A172 (cell line): ENCODE data around the gene PROS1. TPM values are rescaled to one million over a fixed set of nuclear protein-coding genes. Genes with fewer than 3 reads are reported as not detected.
"Not testable (repeated sequence)": the region's sequence is repeated elsewhere in the genome, so short reads cannot be mapped to it uniquely, and the experiment has no call there.

Experiments used
- DNase-seq: peaks from one replicate; pipeline ENCODE4 v3.0.0-alpha.2; 2015; ENCODE audit warnings: low spot score
- total RNA-seq: library from RNA; depleted of rRNA; stranded (reverse); fragments of >200 nt; shearing (Covaris generic); gene quantifications from 2 replicates; pipeline ENCODE4 v1.2.3, GENCODE V29; 2014

Gene PROS1
- total RNA-seq, 1 experiment from 2014 or later: 58.8 TPM

- no peak for DNase-seq
Observed at GRCh38 chr3:93969997-93970396, 3.7 kb downstream of the PROS1 start.

GRCh38 chr3:93969443-93969842, 4.3 kb downstream of the PROS1 start:
- peak; percentile 73 for DNase-seq

DNA sequence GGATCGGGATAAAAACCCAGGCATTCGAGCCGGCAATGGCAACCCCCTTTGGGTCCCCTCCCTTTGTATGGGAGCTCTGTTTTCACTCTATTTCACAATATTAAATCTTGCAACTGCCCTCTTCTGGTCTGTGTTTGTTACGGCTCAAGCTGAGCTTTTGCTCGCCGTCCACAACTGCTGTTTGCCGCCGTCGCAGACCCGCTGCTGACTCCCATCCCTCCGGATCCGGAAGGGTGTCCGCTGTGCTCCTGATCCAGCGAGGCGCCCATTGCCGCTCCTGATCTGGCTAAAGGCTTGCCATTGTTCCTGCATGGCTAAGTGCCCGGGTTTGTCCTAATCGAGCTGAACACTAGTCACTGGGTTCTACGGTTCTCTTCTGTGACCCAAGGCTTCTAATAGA, 8.6 kb downstream of the PROS1 start:
- not testable (repeated sequence) for DNase-seq

GRCh38 chr3:93962798-93963197, 10.9 kb downstream of the PROS1 start:
- DNase-seq: no peak

- no peak for DNase-seq
Observed at GRCh38 chr3:93961489-93961888, 12.2 kb downstream of the PROS1 start.

DNA sequence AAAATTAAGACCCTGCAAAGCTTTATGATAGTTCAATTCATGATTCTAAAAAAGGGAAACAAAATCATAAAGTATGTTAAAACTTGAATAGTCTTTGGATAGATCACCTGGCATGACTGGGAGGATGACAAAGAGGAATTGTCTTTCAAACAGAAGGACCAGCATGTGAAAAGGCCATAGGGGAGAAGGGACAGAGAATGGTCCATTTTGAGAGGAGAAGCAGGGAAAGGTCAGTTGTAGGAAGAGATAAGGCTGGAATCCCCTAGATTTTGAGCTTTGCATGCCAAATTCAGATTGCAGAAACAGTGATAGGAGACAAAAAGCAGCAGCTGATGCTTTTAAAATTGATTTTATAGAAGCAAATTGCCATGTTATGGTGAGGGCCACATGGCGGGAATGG, 12.7 kb downstream of the PROS1 start:
- DNase-seq: no peak

DNA sequence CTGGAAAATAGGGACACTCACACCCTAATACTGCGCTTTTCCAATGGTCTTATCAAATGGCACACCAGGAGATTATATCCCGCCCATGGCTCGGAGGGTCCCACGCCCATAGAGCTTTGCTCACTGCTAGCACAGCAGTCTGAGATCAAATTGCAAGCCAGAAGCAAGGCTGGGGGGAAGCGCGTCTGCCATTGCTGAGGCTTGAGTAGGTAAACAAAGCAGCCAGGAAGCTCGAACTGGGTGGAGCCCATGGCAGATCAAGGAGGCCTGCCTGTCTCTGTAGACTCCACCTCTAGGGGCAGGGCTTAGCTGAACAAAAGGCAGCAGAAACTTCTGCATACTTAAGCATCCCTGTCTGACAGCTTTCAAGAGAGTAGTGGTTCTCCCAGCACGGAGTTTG, 23.7 kb downstream of the PROS1 start:
- not testable (repeated sequence) for DNase-seq

DNA sequence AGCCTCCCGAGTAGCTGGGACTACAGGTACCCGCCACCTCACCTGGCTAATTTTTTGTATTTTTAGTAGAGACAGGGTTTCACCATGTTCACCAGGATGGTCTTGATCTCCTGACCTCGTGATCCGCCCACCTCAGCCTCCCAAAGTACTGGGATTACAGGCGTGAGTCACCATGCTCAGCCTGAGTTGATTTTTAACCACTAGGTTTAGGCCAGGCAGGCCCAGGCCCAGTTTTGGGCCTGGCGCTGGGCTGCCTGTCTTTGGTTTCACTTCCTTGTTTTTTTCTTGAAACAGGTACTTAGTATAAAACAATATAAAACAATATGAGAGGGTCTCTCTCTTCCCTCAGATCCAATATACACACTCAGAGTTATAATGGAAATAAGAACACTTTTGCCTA, 36.2 kb downstream of the PROS1 start:
- DNase-seq: not testable (repeated sequence)

DNA sequence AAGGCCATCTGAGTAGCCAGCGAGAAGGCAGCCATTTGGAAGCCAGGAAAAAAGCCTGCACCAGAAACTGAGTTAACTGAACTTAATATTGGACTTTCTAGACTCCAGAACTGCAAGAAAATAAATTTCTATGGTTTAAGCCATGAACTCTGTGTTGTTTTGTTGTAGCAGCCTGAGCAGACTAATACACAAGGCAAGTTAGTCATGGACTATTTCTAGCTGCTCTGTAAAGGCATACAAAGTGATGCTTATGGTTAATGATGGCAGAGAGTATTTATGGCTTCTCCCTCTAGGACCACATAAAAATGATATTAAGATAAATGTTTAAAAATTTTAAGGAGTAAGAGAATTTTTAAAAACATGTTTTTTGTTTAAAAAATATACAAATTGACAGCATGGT, 37.1 kb downstream of the PROS1 start:
- no peak for DNase-seq

GRCh38 chr3:93934366-93935046, 39.2 kb downstream of the PROS1 start:
- no peak for DNase-seq

- no peak for DNase-seq
Observed at GRCh38 chr3:93931597-93932229, 42.0 kb downstream of the PROS1 start.

GRCh38 chr3:93930041-93930440, 43.7 kb downstream of the PROS1 start:
- DNase-seq: no peak

DNA sequence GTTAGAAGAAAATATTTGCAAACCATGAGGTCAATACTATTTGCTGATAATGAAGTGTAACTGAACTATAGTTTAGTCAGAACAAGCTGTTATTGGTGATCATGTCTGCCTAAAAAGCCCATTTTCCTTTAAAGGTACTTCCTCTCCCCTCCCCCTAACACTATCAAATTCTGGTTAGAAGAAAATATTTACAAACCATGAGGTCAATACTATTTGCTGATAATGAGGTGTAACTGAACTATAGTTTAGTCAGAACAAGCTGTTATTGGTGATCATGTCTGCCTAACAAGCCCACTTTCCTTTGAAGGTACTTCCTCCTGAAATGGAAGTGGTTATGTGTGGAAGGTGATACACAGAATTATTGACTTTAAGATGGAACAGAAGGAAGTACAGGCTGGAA, 46.9 kb downstream of the PROS1 start:
- no peak for DNase-seq

GRCh38 chr3:93924491-93924890, 49.2 kb downstream of the PROS1 start:
- peak; percentile 41 for DNase-seq

DNA sequence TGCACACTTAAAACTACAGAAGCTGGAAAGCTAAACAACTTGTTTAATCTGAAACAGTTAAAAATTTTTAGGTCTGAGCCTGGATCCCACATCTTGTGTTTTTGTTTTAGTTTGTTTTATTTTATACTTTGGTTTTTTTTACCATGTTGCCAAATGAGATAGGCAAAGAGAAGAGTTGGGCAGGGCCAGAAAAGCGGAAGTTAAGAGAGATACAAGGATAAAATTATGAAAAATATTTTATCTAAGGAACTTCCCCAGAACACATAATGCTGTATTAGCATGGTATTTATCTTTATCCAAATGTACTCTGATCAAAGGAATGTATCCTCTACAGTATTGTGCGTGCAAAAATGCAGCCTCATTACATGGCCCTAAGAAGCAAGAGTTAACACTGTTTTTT, 50.7 kb downstream of the PROS1 start:
- DNase-seq: no peak

DNA sequence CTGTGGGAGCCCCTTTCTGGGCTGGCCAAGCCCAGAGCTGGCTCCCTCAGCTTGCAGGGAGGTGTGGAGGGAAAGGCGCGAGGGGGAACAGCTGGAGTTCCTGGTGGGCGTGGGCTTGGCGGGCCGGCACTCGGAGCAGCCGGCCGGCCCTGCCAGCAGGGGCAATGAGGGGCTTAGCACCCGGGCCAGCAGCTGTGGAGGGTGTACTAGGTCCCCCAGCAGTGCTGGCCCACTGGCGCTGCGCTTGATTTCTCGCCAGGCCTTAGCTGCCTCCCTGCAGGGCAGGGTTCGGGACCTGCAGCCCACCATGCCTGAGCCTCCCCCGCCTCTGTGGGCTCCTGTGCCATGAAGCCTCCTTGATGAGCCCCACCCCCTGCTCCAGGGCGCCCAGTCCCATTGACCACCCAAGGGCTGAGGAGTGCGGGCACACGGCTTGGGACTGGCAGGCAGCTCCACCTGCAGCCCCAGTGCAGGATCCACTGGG, 56.1 kb downstream of the PROS1 start:
- not testable (repeated sequence) for DNase-seq

DNA sequence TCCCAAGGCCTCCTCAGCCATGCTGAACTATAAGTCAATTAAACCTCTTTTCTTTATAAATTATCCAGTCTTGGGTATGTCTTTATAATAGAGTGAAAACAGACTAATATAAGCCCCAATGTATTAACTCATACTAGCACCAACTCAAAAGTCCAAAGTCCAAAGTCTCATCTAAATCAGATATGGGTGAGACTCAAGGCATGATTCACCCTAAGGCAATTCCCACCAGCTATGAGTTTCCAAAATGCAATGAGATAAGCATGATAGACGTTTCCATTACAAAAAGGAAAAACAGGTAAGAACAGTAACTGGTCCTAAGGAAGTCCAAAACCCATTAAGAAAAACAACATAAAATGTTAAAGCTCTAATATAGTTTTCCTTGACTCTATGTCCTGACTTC, 60.1 kb downstream of the PROS1 start:
- not testable (repeated sequence) for DNase-seq

- DNase-seq: no peak
Observed at GRCh38 chr3:93911206-93911605, 62.5 kb downstream of the PROS1 start.

GRCh38 chr3:93910097-93910496, 63.6 kb downstream of the PROS1 start:
- DNase-seq: no peak

DNA sequence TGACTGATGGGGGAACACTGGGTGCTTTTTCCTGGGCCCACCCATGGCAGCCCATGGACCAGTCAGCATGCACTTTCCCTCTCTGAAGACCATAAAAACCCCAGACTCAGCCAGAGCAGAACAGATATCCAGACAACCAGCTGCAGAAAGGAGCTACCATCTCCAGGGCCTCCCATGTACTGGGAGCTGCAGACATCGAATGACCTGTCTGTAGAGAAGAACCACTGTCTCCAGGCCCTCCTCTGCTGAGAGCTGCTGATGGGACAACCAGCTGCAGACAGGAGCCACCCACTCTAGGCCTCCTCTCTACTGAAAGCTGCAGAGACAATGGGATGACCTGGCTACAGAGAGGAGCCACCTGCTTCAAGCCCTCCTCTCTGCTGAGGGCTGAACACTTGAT, 66.6 kb downstream of the PROS1 start:
- no peak for DNase-seq

- no peak for DNase-seq
Observed at GRCh38 chr3:93906245-93906644, 67.5 kb downstream of the PROS1 start.

DNA sequence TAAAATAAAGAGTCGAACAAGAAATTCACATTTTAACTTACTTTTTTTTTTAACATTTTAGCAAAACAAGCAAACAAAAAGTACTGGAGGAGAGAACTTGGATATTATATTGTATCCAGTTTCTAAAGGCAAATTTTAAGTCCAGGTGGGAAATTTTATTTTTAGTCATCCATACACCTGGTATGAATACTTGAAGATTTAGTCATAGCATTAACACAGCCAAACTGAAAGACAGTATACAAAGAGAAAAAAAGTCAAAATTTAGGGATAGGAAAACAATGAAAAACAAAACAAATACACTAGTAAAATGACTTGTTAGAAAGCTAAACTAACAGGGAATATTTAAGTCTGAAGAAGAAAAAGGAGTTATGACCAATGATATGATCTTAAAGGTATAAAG, 69.1 kb downstream of the PROS1 start:
- DNase-seq: no peak

- peak; percentile 31 for DNase-seq
Observed at GRCh38 chr3:93878250-93879017, 95.3 kb downstream of the PROS1 start.
